ENCODE measurements around the gene OLFM4.

OLFM4 gene

DNA sequence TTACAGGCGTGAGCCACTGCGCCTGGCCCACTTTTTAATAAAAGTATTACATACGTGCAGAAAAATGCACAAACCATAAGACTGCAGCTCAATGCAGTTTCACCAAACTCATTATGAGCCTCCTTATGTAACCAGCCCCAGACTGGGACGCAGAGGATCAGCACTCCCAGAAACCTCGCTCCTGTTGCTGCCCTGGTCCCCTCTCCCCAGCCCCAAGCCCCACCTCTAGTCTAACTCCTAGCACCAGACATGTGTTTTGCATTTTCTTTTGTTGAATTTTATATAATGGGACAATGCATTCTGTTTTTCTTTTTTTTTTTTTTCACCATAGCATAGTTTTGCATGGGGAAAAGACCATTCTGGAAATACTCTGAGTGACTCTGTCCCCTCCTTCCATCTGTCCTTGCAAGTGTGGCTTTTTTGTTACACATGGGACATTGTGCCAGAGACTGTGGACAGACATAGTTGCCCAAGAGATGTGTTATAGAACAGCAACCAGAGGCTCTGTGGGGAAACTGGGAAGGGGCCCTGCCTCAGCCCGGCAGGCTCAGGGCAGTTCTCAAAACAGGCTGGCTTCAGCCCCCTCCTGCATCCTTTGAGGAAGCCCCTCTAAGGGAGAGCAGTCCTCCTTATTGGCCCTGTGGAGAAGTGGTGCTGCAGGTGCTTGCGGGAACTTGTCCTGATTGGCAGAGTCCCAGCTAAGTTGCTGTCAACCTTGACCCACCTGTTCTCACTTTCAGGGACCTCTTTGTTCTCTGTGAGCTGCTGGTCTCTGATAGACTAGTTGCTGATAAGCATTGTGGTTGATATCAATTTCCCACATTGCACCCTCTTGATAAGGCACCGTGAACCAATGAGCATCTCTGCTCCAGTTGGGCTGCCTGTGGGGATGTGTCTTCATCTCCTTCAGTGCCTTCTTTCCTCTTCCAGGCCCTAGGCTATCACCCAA, 13.8 kb upstream of the OLFM4 start:
- no peak for TF ChIP-seq CTCF (conservative IDR thresholded peaks at IDR 0.05; ENCODE audit: low read depth, low read length)
- DNase-seq (ENCODE audit: low read depth) = no peak

DNA sequence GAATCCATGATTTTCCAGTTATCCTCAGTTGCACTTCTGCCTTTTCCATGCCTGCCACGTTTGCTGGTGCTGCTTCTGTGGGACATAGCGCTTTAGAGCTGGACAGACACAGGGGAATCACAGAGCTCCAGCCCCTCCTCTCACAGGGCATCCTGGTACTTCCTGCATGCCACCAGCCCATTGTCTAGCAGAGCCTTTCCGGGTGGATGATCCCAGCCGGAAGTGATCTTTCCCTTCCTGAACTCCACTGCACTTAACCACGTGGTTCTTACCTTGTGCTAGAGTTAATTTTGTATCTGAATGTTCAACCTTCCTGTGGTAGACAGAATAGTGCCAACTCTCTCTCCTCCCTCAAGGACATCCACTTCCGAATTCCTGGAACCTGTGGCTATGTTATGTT, 12.6 kb upstream of the OLFM4 start:
- H3K4me3 ChIP-seq (ENCODE audit: low read length) = no peak overlapping the region
- no peak for DNase-seq (ENCODE audit: low read depth)
- TF ChIP-seq CTCF (conservative IDR thresholded peaks at IDR 0.05; ENCODE audit: low read depth, low read length) = no peak

More for the DNA sequence above, 13.8 kb upstream of the OLFM4 start:
- no peak overlapping the region for H3K4me3 ChIP-seq (ENCODE audit: low read length)

- TF ChIP-seq CTCF (conservative IDR thresholded peaks at IDR 0.05; ENCODE audit: low read depth, low read length) = no peak
- H3K4me3 ChIP-seq (ENCODE audit: low read length) = no peak overlapping the region
- no peak for DNase-seq (ENCODE audit: low read depth)
Observed at GRCh38 chr13:53017433-53017970, 11.1 kb upstream of the OLFM4 start.

- TF ChIP-seq CTCF (conservative IDR thresholded peaks at IDR 0.05; ENCODE audit: low read depth, low read length) = no peak
- no peak overlapping the region for H3K4me3 ChIP-seq (ENCODE audit: low read length)
- no peak for DNase-seq (ENCODE audit: low read depth)
Observed at GRCh38 chr13:53018690-53019647, 9.6 kb upstream of the OLFM4 start.

GRCh38 chr13:53020764-53021335, 7.8 kb upstream of the OLFM4 start:
- no peak overlapping the region for H3K4me3 ChIP-seq (ENCODE audit: low read length)
- TF ChIP-seq CTCF (conservative IDR thresholded peaks at IDR 0.05; ENCODE audit: low read depth, low read length) = no peak
- DNase-seq (ENCODE audit: low read depth) = no peak

- TF ChIP-seq CTCF (conservative IDR thresholded peaks at IDR 0.05; ENCODE audit: low read depth, low read length) = no peak
- H3K4me3 ChIP-seq (ENCODE audit: low read length) = no peak overlapping the region
- DNase-seq (ENCODE audit: low read depth) = no peak
Observed at GRCh38 chr13:53023246-53023645, 5.4 kb upstream of the OLFM4 start.
